ENCODE data around the gene ERP29.
A peak's percentile ranks its signal among the peaks of the same experiment; 100 is the strongest.
"Not testable (repeated sequence)": the region's sequence is repeated elsewhere in the genome, so short reads cannot be mapped to it uniquely, and the experiment has no call there.

The ERP29 gene

GRCh38 chr12:112012775-112013600, at the start of gene ERP29, which contains the start of gene TMEM116:
Gene ERP29, plus strand, starts transcription at chr12:112013426. Its CDS starts 40 bp downstream, at chr12:112013466.
Gene TMEM116, minus strand, starts transcription at chr12:112013165. Its CDS starts 7,895 bp downstream, at chr12:112005270.
- peak; percentile 98 for DNase-seq (ENCODE audit: low spot score)

DNA sequence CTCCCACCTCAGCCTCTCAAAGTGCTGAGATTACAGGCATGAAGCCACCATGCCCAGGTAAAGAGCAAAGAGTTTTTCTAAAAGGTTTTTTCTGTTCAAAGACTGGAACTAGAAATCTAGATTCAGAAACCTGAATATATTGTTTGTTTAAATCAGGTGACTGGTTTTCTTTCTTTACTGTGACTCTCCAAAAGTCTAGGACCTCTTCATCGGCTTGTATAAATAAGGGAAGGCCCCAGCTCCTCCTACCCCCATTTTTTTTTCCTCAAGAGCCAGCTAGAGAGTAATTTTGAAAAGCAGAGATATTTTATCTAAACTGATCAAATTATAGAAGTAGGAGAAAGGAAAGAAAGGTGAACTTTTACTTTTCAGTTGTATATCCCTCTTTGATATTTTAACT, 48.3 kb upstream of the ERP29 start:
- DNase-seq (ENCODE audit: low spot score): no peak

- DNase-seq (ENCODE audit: low spot score): no peak
Observed at GRCh38 chr12:111971800-111972199, 41.4 kb upstream of the ERP29 start.

GRCh38 chr12:111975161-111975931, 37.9 kb upstream of the ERP29 start:
- DNase-seq (ENCODE audit: low spot score): no peak

- no peak for DNase-seq (ENCODE audit: low spot score)
Observed at GRCh38 chr12:111976291-111976690, 36.9 kb upstream of the ERP29 start.

GRCh38 chr12:111976860-111977259, 36.4 kb upstream of the ERP29 start:
- DNase-seq (ENCODE audit: low spot score): no peak

DNA sequence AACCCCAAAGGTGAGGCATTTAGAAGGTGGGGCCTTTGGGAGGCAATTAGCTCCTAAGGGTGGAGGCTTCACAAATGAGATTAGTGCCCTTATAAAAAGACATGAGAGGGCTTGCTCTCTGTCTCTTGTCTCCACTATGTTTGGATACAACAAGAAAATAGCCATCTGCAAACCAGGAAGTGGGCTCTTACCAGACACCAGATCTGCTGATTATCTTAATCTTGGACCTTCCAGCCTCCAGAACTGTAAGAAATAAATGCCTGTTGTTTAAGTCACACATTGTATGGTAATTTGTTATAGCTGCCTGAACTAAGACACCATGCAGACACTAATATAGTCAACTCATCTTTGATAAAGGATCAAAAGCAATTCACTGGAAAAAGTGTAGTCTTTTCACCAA, 34.7 kb upstream of the ERP29 start:
- no peak for DNase-seq (ENCODE audit: low spot score)

- DNase-seq (ENCODE audit: low spot score): no peak
Observed at GRCh38 chr12:111980598-111980997, 32.6 kb upstream of the ERP29 start.

GRCh38 chr12:111981987-111982386, 31.2 kb upstream of the ERP29 start:
- no peak for DNase-seq (ENCODE audit: low spot score)

DNA sequence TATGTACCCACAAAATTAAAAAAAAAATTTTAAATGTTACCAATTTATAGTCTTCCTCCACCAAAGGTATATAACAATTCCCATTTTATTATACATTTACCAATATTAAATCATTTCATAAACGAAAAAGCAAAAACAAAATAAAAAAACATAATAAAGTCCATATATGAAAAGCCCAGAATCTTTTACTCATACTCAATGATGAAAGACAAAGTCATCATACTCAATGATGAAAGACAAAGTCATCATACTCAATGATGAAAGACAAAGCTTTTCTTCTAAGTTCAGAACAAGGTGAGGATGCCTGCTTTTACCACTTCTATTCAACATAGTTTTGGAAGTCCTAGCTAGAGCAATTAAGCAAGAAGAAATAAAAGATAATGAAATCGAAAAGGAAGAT, 28.4 kb upstream of the ERP29 start:
- DNase-seq (ENCODE audit: low spot score): no peak

DNA sequence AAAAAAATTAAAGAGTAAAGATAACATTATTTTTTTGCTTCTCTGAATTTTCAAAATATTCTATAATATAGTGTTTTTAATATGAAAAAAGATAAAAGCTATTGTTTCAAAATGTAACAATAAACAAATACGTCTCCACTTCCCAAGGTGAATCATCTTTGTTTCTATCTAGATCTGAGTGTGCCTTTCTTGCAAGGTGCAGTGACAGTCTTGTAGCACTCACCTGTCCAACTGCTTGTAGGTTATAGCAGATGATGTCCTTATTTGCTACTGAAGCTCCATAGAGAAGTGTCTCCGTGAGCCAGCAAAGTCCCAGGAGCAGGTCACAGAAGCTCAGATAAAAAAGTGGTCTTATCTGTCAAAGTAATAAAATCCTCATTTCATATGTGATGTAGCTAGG, 21.7 kb upstream of the ERP29 start:
- DNase-seq (ENCODE audit: low spot score): no peak

- no peak for DNase-seq (ENCODE audit: low spot score)
Observed at GRCh38 chr12:111991946-111992345, 21.3 kb upstream of the ERP29 start.

DNA sequence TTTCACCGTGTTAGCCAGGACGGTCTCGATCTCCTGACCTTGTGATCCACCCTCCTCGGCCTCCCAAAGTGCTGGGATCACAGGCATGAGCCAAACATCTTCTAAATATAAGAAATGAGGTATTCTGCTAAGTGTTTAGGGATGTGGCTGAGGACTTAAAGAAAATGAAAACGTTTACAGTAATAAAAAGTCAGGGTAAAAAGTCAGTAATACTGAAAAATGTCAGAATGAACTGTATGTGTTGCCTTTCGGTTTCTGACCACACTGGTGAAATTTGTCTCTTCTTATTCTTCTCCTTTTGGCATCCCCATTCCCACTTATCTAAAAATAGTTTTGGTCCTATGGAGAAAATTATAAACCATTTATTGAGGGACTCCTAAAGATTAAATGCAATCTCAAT, 20.8 kb upstream of the ERP29 start:
- DNase-seq (ENCODE audit: low spot score): no peak

DNA sequence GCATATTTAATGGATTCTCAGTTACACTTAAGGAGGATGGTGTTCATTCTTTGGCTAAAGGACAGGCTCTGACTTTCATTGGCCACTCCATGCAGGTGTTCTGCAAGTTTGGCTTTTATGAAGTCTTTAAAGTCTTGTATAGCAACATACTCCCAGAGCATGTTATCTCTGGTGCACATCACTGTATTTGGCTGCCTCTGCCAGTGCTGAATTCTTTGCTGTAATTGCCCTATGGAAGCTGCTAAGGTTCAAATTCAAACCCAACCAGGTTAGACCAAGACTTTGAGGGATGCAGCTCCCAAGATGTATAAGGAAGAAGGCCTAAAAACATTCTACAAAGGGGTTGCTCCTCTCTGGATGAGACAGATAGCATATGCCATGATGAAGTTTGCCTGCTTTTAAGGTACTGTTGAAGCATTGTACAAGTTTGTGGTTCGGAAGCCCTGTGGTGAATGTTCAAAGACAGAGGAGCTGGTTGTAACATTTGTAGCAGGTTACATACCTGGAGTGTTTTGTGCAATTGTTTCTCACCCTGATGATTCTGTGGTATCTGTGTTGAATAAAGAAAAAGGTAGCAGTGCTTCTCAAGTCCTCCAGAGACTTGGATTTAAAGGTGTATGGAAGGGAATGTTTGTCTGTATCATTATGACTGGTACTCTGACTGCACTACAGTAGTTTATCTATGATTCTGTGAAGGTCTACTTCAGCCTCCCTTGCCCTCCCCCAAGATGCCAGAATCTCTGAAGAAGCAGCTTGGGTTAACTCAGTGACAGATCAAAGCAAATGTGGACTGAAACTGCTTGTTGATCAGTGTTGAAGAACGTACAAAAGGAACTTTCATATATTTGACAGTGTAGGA, 19.7 kb upstream of the ERP29 start:
- DNase-seq (ENCODE audit: low spot score): no peak

GRCh38 chr12:111994211-111995111, 18.8 kb upstream of the ERP29 start:
- DNase-seq (ENCODE audit: low spot score): not testable (repeated sequence)

- DNase-seq (ENCODE audit: low spot score): no peak
Observed at GRCh38 chr12:111995782-111996480, 17.3 kb upstream of the ERP29 start.

GRCh38 chr12:111997300-111997699, 15.9 kb upstream of the ERP29 start:
- no peak for DNase-seq (ENCODE audit: low spot score)

- no peak for DNase-seq (ENCODE audit: low spot score)
Observed at GRCh38 chr12:111998015-111998414, 15.2 kb upstream of the ERP29 start.

DNA sequence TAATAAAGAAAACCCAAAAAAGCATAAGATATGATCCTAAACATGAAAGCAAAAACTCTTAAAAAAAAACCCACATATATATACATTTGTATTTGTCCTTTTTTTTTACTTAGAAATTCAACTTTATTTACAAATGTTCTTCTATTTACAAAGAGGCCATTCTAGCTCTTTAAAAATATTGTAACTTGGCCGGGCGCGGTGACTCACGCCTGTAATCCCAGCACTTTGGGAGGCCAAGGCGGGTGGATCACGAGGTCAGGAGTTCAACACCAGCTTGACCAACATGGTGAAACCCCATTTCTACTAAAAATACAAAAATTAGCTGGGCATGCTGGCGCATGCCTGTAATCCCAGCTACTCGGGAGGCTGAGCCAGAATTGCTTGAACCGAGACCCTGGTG, 14.1 kb upstream of the ERP29 start:
- DNase-seq (ENCODE audit: low spot score): not testable (repeated sequence)

- DNase-seq (ENCODE audit: low spot score): no peak
Observed at GRCh38 chr12:112000820-112001219, 12.4 kb upstream of the ERP29 start.

- no peak for DNase-seq (ENCODE audit: low spot score)
Observed at GRCh38 chr12:112001576-112001975, 11.7 kb upstream of the ERP29 start.
